ENCODE measurements around the gene RAMP2. TPM values are rescaled to one million over a fixed set of nuclear protein-coding genes. Genes with fewer than 3 reads are reported as not detected.
"Not testable (repeated sequence)": the region's sequence is repeated elsewhere in the genome, so short reads cannot be mapped to it uniquely, and the experiment has no call there.

Gene RAMP2, protein sequence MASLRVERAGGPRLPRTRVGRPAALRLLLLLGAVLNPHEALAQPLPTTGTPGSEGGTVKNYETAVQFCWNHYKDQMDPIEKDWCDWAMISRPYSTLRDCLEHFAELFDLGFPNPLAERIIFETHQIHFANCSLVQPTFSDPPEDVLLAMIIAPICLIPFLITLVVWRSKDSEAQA
- 2.1 and 5.4 TPM in 2 replicates for total RNA-seq

- DNase-seq (ENCODE audit: low read depth, low spot score), result no peak
Measured at GRCh38 chr17:42760652-42761581, at the start of gene RAMP2. TSS of gene RAMP2 (plus strand) at chr17:42761227. CDS start at chr17:42761262, 35 bp downstream.

DNA sequence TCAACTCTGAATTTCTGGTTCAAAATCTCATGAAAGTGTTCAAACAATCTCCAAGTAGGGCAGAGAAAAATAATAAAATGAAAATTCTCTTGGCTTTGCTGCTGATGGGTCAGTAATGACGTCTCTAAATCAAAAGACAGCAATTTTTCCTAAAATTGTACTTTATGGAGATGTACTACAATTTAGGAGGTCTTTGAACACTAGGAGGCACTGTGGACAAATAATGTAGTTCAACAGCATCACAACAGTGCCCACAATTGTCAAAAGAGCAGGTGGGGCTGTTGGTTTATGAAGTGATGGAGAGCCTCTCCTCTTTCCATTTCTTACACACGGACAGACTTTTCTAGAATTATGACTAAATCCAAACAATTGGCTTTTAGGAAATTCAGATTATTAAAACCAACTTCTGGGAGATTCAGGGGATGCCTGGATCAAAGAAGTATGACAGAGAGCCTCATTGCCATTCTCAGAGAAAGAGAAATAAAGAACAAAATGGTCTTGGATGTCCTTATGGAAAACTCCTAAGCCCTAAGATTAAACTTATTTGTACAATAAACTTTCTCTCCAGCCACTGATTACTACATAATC, 39.9 kb upstream of the RAMP2 start:
- DNase-seq (ENCODE audit: low read depth, low spot score), result peak; percentile 52

DNA sequence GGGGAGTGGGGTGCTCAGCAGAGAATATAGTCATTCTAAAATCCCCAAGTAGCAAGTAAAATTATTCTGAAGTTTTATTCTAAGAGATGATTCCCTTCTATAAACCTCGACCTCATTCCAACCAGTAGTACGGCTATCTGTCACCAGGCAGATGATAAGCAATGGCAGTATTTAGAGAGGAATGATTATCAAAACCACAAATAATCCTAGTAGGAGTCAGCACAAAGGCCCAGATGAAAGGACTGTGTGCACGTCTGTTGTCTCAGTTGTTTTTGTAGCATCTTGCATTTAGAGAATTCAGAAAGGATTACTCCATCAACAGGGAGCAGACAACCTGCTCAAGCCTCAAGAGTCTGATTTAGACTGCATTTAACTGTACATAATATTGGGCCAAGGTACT, 37.4 kb upstream of the RAMP2 start:
- no peak for DNase-seq (ENCODE audit: low read depth, low spot score)

DNA sequence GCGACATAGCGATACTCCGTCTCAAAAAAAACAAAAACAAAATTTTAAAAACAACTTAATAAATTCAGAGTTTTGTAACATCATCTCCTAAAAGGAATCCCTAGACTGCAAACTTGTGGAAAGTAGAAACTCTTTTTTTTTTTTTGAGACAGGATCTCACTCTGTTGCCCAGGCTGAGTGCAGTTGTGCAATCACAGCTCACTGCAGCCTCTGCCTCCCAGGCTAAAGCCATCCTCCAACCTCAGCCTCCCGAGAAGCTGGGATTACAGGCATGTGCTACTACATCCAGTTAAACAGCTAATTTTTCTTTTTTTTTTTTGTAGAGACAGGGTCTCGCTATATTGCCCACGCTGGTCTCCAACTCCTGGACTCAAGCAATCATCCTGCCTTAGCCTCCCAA, 35.9 kb upstream of the RAMP2 start:
- DNase-seq (ENCODE audit: low read depth, low spot score), result no peak

- no peak for DNase-seq (ENCODE audit: low read depth, low spot score)
Measured at GRCh38 chr17:42740699-42741098, 20.3 kb upstream of the RAMP2 start.

- not testable (repeated sequence) for DNase-seq (ENCODE audit: low read depth, low spot score)
Measured at GRCh38 chr17:42742916-42743315, 18.1 kb upstream of the RAMP2 start.

- DNase-seq (ENCODE audit: low read depth, low spot score), result no peak
Measured at GRCh38 chr17:42743595-42744282, 17.3 kb upstream of the RAMP2 start.

- DNase-seq (ENCODE audit: low read depth, low spot score), result peak; percentile 13
Measured at GRCh38 chr17:42744283-42744805, 16.7 kb upstream of the RAMP2 start.

GRCh38 chr17:42744806-42745617, 16.0 kb upstream of the RAMP2 start, which contains the start of gene EZH1:
TSS of gene EZH1 (minus strand) at chr17:42745040. CDS start at chr17:42728941, 16,099 bp downstream.
- peak; percentile 54 for DNase-seq (ENCODE audit: low read depth, low spot score)

DNA sequence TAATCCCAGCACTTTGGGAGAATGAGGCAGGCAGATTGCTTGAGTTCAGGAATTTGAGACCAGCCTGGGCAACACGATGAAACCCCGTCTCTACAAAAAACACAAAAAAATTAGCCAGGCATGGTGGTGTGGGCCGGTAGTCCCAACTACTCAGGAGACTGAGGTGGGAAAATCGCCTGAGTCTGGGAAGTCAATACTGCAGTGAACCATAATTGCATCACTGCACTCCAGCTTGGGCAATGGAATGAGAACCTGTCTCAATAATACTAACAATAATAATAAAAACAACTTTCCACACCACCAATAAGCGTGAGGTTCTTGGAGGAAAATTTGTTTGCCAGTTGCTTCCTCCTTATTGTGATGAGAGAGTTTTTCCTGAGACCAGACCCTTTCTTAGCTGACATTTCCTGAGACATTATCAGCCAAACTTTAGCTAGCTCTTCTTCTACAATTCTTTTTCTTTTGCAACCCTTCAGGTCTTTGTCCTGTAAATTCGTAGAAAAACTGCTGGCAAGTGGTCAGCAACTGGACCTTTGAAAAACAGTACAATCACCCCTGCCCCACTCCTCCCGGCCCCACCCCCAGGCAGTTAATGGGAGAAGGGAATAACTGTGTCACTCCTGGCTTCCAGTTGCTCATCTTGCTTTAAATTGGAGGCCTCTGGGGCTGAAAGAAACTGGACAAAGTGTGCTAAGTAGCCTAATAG, 12.7 kb upstream of the RAMP2 start:
- DNase-seq (ENCODE audit: low read depth, low spot score), result no peak

- no peak for DNase-seq (ENCODE audit: low read depth, low spot score)
Measured at GRCh38 chr17:42748908-42749798, 11.9 kb upstream of the RAMP2 start.

- DNase-seq (ENCODE audit: low read depth, low spot score), result no peak
Measured at GRCh38 chr17:42750739-42751344, 10.2 kb upstream of the RAMP2 start.

- DNase-seq (ENCODE audit: low read depth, low spot score), result no peak
Measured at GRCh38 chr17:42751628-42752027, 9.4 kb upstream of the RAMP2 start.

- no peak for DNase-seq (ENCODE audit: low read depth, low spot score)
Measured at GRCh38 chr17:42754782-42755181, 6.2 kb upstream of the RAMP2 start.

- DNase-seq (ENCODE audit: low read depth, low spot score), result no peak
Measured at GRCh38 chr17:42759982-42760651, 910 bp upstream of the RAMP2 start.

GRCh38 chr17:42761638-42762037, 611 bp downstream of the RAMP2 start:
- no peak for DNase-seq (ENCODE audit: low read depth, low spot score)

GRCh38 chr17:42766124-42766523, 5.1 kb downstream of the RAMP2 start:
- no peak for DNase-seq (ENCODE audit: low read depth, low spot score)

DNA sequence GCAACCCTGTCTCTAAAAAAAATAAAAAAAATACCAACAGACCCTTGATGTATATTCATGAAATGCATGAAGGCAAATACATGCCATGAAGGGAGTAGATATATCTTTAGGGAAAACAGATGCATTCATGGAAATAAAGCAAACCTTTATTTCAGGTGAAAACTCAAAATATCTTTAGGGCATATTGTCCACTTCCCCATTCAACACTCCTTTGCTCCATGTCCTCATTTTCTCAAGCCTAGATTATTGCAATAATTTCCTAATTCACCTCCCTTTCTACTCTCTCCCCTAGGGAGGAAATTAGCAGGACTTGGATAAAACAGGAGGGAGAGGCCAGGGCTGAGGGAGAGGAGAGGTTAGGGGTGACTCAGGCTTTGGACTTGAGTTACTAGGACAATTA, 6.5 kb downstream of the RAMP2 start:
- no peak for DNase-seq (ENCODE audit: low read depth, low spot score)

Data from pulmonary artery endothelial cell (primary cell).